OCI-LY3 (cell line): ENCODE results near the gene CMTM1.

Experiments
- H2AFZ ChIP-seq: fragments of 200-600, 300-600 bp; shearing (Covaris generic); 2 replicates; pipeline ENCODE4 v1.6.0; 2014; ENCODE audit warnings: antibody characterized with exemption, low read depth, low read length
- H3K27ac ChIP-seq: fragments of 200-600, 300-600 bp; sonication (generic); 2 replicates; pipeline ENCODE4 v1.5.1; 2014; ENCODE audit warnings: mild to moderate bottlenecking, low read length, moderate library complexity, mixed read lengths
- H3K27me3 ChIP-seq: fragments of 200-600, 300-600 bp; sonication (generic); 2 replicates; pipeline ENCODE4 v1.6.1; 2014; ENCODE audit warnings: low read depth, low read length, mixed read lengths
- H3K36me3 ChIP-seq: fragments of 200-600, 300-600 bp; sonication (generic); replicated peaks from 2 replicates; pipeline ENCODE3; 2014; ENCODE audit warnings: low read depth, low read length, mixed read lengths
- H3K4me1 ChIP-seq: fragments of 300-600, 200-600 bp; sonication (generic); 2 replicates; pipeline ENCODE4 v1.6.1; 2014; ENCODE audit warnings: low read length, mixed read lengths
- H3K4me2 ChIP-seq: fragments of 200-600, 300-600 bp; sonication (generic); 2 replicates; pipeline ENCODE4 v1.6.1; 2014; ENCODE audit warnings: low read length, mixed read lengths
- H3K4me3 ChIP-seq: fragments of 300-600, 200-600 bp; sonication (generic); 2 replicates; pipeline ENCODE4 v1.5.1; 2014; ENCODE audit warnings: antibody characterized with exemption, mild to moderate bottlenecking, low read length, moderate library complexity
- H3K79me2 ChIP-seq: fragments of 300-600, 200-600 bp; shearing (Covaris generic); 2 replicates; pipeline ENCODE4 v1.6.1; 2014; ENCODE audit warnings: mild to moderate bottlenecking, low read length, mixed read lengths
- H3K9ac ChIP-seq: fragments of 300-600, 200-600 bp; shearing (Covaris generic); 2 replicates; pipeline ENCODE4 v1.6.0; 2014; ENCODE audit warnings: mild to moderate bottlenecking, low read length, moderate library complexity
- H3K9me3 ChIP-seq: fragments of 200-600, 300-600 bp; shearing (Covaris generic); 2 replicates; pipeline ENCODE4 v1.6.1; 2014; ENCODE audit warnings: low read length, mixed read lengths; ENCODE audit not compliant: insufficient read depth
- H4K20me1 ChIP-seq: fragments of 200-600, 300-600 bp; sonication (generic); 2 replicates; pipeline ENCODE4 v1.6.1; 2016; ENCODE audit warnings: low read length, mixed read lengths; ENCODE audit not compliant: insufficient read depth
- EZH2phosphoT487 ChIP-seq: fragments of 200-600 bp; shearing (Covaris generic); IDR thresholded peaks from 2 replicates; pipeline ENCODE4 v1.6.1; 2018; ENCODE audit warnings: antibody characterized with exemption, mixed run types, low read depth
- TF ChIP-seq, protein P1 (sequence below): fragments of 200-600, 300-600 bp; sonication (generic); IDR thresholded peaks from 2 replicates; pipeline ENCODE4 v1.5.1; 2014; ENCODE audit warnings: antibody characterized with exemption, low read length, low read depth

Gene CMTM1

DNA sequence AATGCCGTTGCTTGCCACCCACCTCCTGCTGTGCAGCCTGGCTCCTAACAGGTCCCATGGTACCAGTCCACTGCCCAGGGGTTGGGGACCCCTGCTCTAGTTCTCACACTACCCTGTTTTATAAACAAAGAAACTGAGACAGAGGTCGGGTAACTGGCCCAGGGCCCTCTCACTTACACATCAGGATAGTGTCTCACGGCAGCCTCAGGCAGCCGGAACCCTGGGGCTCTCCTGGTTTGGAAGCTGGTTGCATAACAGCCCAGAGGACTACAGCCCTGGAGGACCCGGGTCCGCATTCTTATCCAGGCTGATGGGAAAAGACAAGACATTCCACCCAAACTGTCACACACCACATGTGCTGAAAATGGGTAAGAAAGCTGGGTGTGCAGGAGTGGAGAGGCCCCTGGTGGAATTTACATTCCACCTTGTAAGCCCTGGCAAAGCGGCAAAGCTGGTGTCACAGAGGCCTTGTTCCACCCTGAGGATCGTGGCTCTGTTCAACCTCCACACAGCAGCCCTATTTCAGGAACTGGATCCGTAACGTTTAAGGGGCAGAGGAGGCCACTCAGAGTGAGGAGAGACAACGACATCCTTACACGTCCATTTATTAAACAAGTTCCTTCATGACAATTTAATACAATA is 48.0 kb downstream of the CMTM1 start:
- Histone ChIP-seq H2AFZ (no peak overlapping the region), H3K9me3 (no peaks in the 10 kb centered on the region), H3K79me2 (no peaks in the 10 kb centered on the region), H4K20me1 (peaks cover 5% of the 10 kb centered on the region; the same call in 1 of the 2 replicates), H3K27ac (no peak overlapping the region), H3K4me3 (no peak overlapping the region), H3K27me3 (no peaks in the 10 kb centered on the region), H3K36me3 (peaks cover 27% of the 10 kb centered on the region), H3K9ac (no peak overlapping the region), H3K4me1 (peaks cover 2% of the 10 kb centered on the region), H3K4me2 (no peak overlapping the region)
- no peak for TF ChIP-seq EZH2phosphoT487
- TF ChIP-seq, protein P1, sequence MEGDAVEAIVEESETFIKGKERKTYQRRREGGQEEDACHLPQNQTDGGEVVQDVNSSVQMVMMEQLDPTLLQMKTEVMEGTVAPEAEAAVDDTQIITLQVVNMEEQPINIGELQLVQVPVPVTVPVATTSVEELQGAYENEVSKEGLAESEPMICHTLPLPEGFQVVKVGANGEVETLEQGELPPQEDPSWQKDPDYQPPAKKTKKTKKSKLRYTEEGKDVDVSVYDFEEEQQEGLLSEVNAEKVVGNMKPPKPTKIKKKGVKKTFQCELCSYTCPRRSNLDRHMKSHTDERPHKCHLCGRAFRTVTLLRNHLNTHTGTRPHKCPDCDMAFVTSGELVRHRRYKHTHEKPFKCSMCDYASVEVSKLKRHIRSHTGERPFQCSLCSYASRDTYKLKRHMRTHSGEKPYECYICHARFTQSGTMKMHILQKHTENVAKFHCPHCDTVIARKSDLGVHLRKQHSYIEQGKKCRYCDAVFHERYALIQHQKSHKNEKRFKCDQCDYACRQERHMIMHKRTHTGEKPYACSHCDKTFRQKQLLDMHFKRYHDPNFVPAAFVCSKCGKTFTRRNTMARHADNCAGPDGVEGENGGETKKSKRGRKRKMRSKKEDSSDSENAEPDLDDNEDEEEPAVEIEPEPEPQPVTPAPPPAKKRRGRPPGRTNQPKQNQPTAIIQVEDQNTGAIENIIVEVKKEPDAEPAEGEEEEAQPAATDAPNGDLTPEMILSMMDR, result no peak

DNA sequence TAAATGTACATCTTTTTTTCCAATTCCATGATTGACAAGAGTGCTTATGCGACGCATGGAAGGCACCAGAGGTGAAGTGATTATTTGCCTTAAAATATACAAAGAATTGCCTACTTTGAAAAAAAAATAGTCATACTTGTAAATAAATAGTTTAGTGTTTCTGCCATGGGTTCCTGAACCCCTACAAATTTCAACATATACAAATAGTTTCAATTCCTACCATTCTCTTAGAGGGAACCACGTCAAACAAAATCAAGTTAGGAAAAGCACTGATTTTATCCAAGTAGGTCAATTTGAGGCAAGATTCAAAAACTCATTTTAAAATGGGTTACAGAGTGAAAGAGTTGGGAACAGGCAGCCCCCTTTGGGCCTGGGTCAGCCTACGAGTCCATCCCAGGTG is 49.9 kb downstream of the CMTM1 start:
- no peaks in the 10 kb centered on the region for H3K79me2 ChIP-seq
- H3K36me3 ChIP-seq, result peaks cover 10% of the 10 kb centered on the region
- no peak overlapping the region for H3K4me2 ChIP-seq
- no peak overlapping the region for H3K9ac ChIP-seq
- TF ChIP-seq, protein P1, result no peak
- TF ChIP-seq EZH2phosphoT487, result no peak
- no peak overlapping the region for H3K4me3 ChIP-seq
- H2AFZ ChIP-seq, result no peak overlapping the region
- H3K27me3 ChIP-seq, result no peaks in the 10 kb centered on the region
- H3K27ac ChIP-seq, result no peak overlapping the region
- no peaks in the 10 kb centered on the region for H4K20me1 ChIP-seq
- peaks cover 11% of the 10 kb centered on the region for H3K4me1 ChIP-seq
- H3K9me3 ChIP-seq, result no peaks in the 10 kb centered on the region

DNA sequence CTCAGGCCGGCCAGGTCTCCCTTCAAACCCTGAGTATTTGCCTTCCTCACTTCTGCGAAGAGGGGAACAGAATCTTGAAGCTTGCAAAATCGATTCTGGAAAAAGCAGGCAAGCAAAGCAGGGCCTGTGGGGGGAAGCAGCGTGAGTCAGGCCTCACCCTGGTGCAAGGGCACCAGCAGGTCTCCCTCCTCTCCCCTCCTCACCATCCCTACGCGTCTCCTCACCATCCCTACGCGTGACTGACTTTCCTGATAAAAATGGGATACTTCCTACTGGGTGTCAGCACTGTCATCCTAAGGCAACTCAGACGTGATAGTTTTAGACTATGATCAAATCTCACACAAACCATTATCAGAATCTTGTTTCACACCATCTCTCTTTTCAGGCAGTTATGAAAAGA is 50.4 kb downstream of the CMTM1 start:
- Histone ChIP-seq H3K27me3 (no peaks in the 10 kb centered on the region), H3K9me3 (no peaks in the 10 kb centered on the region), H4K20me1 (no peaks in the 10 kb centered on the region), H2AFZ (no peak overlapping the region), H3K4me3 (no peak overlapping the region), H3K4me1 (peaks cover 11% of the 10 kb centered on the region), H3K27ac (no peak overlapping the region), H3K4me2 (no peak overlapping the region), H3K36me3 (peaks cover 10% of the 10 kb centered on the region), H3K9ac (no peak overlapping the region), H3K79me2 (no peaks in the 10 kb centered on the region)
- no peak for TF ChIP-seq EZH2phosphoT487
- TF ChIP-seq, protein P1, result no peak

DNA sequence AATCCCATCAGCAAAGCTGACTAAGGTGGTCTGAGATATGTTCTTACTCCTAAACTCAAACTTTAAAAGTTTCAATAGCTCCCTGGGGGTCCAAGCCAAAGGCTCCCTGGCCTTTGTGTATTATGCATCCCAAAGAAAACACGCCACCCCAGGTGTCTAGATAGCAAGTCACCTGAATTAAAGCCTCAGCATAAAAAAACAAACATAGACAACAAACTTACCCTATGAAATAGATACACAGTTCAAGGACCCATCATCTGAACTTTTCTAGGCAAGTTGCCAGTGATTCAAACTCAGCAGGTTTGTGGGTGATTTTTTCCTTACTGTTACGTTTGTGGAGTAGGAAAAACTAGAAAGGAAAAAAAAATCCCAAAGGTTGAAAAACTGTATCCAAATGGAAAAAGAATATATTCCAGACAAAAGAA is 50.8 kb downstream of the CMTM1 start:
- no peaks in the 10 kb centered on the region for H4K20me1 ChIP-seq
- H3K4me1 ChIP-seq, result peaks cover 11% of the 10 kb centered on the region
- peaks cover 10% of the 10 kb centered on the region for H3K36me3 ChIP-seq
- H3K79me2 ChIP-seq, result no peaks in the 10 kb centered on the region
- H3K9ac ChIP-seq, result no peak overlapping the region
- no peaks in the 10 kb centered on the region for H3K27me3 ChIP-seq
- no peak overlapping the region for H3K4me3 ChIP-seq
- no peaks in the 10 kb centered on the region for H3K9me3 ChIP-seq
- no peak overlapping the region for H3K27ac ChIP-seq
- no peak overlapping the region for H3K4me2 ChIP-seq
- TF ChIP-seq, protein P1, result no peak
- no peak for TF ChIP-seq EZH2phosphoT487
- no peak overlapping the region for H2AFZ ChIP-seq
